Measurements from ENCODE around the gene PAK1. TPM values are rescaled to one million over a fixed set of nuclear protein-coding genes. Genes with fewer than 3 reads are reported as not detected.

PAK1 gene
- total and polyA plus RNA-seq, 2 of the 4 experiments (the other 2 are of a cell fraction), result 34.3 to 60.6 TPM

DNA sequence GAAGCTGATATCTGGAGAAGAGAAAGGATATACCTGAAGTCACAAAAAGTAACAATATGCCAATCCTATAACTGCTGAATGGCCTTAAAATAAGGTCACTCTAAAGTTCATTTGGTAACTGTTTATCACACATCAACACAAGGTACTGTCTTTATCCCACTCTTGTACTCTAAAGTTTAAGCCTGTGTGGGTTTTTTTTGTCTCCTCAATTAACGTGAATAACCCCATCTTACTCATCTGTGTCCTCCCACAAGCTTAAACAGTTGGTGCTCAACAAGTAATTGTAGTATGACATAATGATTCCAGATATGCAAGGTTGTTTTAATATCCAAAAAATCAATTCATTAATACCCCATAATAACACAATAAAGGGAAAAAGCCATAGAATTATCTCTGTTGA lies 42.1 kb downstream of the PAK1 start:
- no peak overlapping the region for H2BK120ac ChIP-seq (ENCODE audit: low read depth, low read length)
- intact Hi-C loops (cut with micrococcal nuclease) (no loop called here), dilution Hi-C loops (cut with HindIII; ENCODE audit: low sequenced_read_pairs, unreplicated experiment) (no loop called here), in situ Hi-C loops (cut with MboI; ENCODE audit: low sequenced_read_pairs) (no loop called here)
- no peak overlapping the region for H2AK5ac ChIP-seq (ENCODE audit: low read depth, low read length)
- no TSS peak for BruUV-seq (replicated peaks)
- no peak overlapping the region for H4K91ac ChIP-seq (ENCODE audit: insufficient read depth, low read depth, low read length)
- H3K36me3 ChIP-seq (ENCODE audit: control insufficient read depth, insufficient read depth, low read length), result no peaks in the 10 kb centered on the region
- no peak overlapping the region for H2AFZ ChIP-seq (replicated peaks; ENCODE audit: low read length, poor library complexity)
- H3K9me1 ChIP-seq (ENCODE audit: insufficient read depth, low read length), result no peaks in the 10 kb centered on the region
- no peak overlapping the region for H3K4me3 ChIP-seq (ENCODE audit: insufficient read depth, low read depth, low read length)
- H3K4me2 ChIP-seq (ENCODE audit: low read depth, low read length), result no peak overlapping the region
- CTCF ChIA-PET, result interaction anchor here (0.8 kb wide), 1 partner anchor 236 kb away, joined by 3 read pairs; no protein-coding TSS in a partner anchor
- H3K27me3 ChIP-seq (ENCODE audit: control insufficient read depth, insufficient read depth, low read length), result peaks cover 15% of the 10 kb centered on the region
- no peak overlapping the region for H3K27ac ChIP-seq (ENCODE audit: insufficient read depth, low read length)
- H4K8ac ChIP-seq (ENCODE audit: low read depth in 2 of 2, low read length in 2 of 2), result no peak overlapping the region
- H3K9ac ChIP-seq (ENCODE audit: low read depth, low read length), result no peak overlapping the region
- no peaks in the 10 kb centered on the region for H3K9me3 ChIP-seq (ENCODE audit: control insufficient read depth, insufficient read depth, low read length)
- no peak overlapping the region for H3K56ac ChIP-seq (ENCODE audit: extremely low read depth, insufficient read depth, low read length)
- WGBS, 2 experiments (ENCODE audit: extremely low coverage in 2 of 2, insufficient read length in 1 of 2), result no CpG with 5 or more reads among the region's 1 CpG
- ATAC-seq (ENCODE audit: low read depth) (no peak), DNase-seq (no peak)
- no peak overlapping the region for H2BK15ac ChIP-seq (ENCODE audit: low read depth, low read length)
- no peak overlapping the region for H3K23ac ChIP-seq (ENCODE audit: low read depth, low read length)
- H3K14ac ChIP-seq (replicated peaks; ENCODE audit: low read depth, low read length), result no peak overlapping the region
- no peak overlapping the region for H4K5ac ChIP-seq (ENCODE audit: low read depth, low read length)
- H3K4me1 ChIP-seq (ENCODE audit: control insufficient read depth, insufficient read depth, low read length), result no peaks in the 10 kb centered on the region
- H3K79me1 ChIP-seq (ENCODE audit: low read depth in 1 of 2, low read length in 2 of 2), result no peaks in the 10 kb centered on the region
- no peak overlapping the region for H2AK9ac ChIP-seq (replicated peaks; ENCODE audit: low read depth, low read length, poor library complexity)
- no peak overlapping the region for H3K4ac ChIP-seq (ENCODE audit: low read depth, low read length)
- no peak overlapping the region for H3K18ac ChIP-seq (ENCODE audit: low read depth, low read length)
- H2BK5ac ChIP-seq (ENCODE audit: low read depth, low read length, poor library complexity, severe bottlenecking), result no peak overlapping the region
- TF ChIP-seq SMC3 (IDR thresholded peaks at IDR 0.05; ENCODE audit: low read depth, low read length) (no peak), MAZ (IDR thresholded peaks at IDR 0.05; ENCODE audit: borderline replicate concordance, low read depth, low read length) (no peak), BHLHE40 (IDR thresholded peaks at IDR 0.05; ENCODE audit: low read depth, low read length) (no peak), RAD21 (IDR thresholded peaks at IDR 0.05; ENCODE audit: low read length) (no peak), CHD1 (IDR thresholded peaks at IDR 0.05; ENCODE audit: low read depth, low read length) (no peak)
- TF ChIP-seq, protein P1, sequence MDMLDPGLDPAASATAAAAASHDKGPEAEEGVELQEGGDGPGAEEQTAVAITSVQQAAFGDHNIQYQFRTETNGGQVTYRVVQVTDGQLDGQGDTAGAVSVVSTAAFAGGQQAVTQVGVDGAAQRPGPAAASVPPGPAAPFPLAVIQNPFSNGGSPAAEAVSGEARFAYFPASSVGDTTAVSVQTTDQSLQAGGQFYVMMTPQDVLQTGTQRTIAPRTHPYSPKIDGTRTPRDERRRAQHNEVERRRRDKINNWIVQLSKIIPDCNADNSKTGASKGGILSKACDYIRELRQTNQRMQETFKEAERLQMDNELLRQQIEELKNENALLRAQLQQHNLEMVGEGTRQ (IDR thresholded peaks at IDR 0.05; ENCODE audit: low read depth, low read length), result no peak
- TF ChIP-seq, protein P2, sequence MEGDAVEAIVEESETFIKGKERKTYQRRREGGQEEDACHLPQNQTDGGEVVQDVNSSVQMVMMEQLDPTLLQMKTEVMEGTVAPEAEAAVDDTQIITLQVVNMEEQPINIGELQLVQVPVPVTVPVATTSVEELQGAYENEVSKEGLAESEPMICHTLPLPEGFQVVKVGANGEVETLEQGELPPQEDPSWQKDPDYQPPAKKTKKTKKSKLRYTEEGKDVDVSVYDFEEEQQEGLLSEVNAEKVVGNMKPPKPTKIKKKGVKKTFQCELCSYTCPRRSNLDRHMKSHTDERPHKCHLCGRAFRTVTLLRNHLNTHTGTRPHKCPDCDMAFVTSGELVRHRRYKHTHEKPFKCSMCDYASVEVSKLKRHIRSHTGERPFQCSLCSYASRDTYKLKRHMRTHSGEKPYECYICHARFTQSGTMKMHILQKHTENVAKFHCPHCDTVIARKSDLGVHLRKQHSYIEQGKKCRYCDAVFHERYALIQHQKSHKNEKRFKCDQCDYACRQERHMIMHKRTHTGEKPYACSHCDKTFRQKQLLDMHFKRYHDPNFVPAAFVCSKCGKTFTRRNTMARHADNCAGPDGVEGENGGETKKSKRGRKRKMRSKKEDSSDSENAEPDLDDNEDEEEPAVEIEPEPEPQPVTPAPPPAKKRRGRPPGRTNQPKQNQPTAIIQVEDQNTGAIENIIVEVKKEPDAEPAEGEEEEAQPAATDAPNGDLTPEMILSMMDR (conservative IDR thresholded peaks at IDR 0.05; ENCODE audit: low read depth, low read length), result no peak
- TF ChIP-seq, protein P3, sequence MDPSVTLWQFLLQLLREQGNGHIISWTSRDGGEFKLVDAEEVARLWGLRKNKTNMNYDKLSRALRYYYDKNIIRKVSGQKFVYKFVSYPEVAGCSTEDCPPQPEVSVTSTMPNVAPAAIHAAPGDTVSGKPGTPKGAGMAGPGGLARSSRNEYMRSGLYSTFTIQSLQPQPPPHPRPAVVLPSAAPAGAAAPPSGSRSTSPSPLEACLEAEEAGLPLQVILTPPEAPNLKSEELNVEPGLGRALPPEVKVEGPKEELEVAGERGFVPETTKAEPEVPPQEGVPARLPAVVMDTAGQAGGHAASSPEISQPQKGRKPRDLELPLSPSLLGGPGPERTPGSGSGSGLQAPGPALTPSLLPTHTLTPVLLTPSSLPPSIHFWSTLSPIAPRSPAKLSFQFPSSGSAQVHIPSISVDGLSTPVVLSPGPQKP (IDR thresholded peaks at IDR 0.05; ENCODE audit: borderline replicate concordance, low read depth, low read length), result no peak
- POLR2A ChIA-PET (ENCODE audit: unreplicated experiment), result no interaction called here
- no peaks in the 10 kb centered on the region for H4K20me1 ChIP-seq (ENCODE audit: insufficient read depth, low read length)
- H2BK20ac ChIP-seq (ENCODE audit: low read depth, low read length), result no peak overlapping the region

Measured in IMR-90 (cell line).